ENCODE measurements around the gene PNLIPRP2.

The PNLIPRP2 gene

DNA sequence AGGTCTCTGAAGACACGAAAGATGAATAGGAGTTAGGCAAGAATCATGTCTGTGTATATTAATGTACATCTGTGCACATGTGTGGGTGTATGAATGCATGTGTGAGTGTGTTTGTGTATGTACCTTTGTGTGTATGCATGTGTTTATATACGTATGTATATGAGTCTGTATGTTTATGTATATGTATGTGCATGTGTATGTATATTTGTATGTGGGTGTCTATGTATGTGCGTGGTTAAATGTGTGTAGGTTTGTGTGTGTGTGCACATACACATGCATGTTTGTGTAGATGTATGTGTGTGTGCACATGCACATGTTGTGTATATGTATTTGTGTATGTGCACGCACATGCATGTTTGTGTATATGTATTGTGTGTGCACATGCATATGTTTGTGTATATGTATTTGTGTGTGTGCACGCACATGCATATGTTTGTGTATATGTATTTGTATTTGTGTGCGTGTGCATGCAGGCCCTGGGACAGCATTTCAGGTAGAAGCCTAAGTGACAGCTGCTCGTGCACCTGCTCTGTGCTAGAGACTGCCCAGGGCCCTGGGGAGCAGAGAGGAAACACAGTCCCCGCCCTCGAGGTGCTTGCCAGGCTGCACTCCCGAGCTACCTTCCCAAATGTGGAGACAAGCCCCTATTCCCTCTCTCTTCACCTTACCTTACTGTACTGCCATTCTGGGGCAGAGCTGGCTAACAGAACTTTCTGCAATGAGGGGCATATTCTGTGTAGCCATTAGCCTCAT is 17.9 kb upstream of the PNLIPRP2 start:
- H3K4me3 ChIP-seq (ENCODE audit: low read depth, low read length) = no peak overlapping the region
- TF ChIP-seq, protein P1, sequence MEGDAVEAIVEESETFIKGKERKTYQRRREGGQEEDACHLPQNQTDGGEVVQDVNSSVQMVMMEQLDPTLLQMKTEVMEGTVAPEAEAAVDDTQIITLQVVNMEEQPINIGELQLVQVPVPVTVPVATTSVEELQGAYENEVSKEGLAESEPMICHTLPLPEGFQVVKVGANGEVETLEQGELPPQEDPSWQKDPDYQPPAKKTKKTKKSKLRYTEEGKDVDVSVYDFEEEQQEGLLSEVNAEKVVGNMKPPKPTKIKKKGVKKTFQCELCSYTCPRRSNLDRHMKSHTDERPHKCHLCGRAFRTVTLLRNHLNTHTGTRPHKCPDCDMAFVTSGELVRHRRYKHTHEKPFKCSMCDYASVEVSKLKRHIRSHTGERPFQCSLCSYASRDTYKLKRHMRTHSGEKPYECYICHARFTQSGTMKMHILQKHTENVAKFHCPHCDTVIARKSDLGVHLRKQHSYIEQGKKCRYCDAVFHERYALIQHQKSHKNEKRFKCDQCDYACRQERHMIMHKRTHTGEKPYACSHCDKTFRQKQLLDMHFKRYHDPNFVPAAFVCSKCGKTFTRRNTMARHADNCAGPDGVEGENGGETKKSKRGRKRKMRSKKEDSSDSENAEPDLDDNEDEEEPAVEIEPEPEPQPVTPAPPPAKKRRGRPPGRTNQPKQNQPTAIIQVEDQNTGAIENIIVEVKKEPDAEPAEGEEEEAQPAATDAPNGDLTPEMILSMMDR (IDR thresholded peaks at IDR 0.05; ENCODE audit: control insufficient read depth, extremely low read depth, insufficient read depth) = no peak
- DNase-seq (ENCODE audit: low read depth) = no peak

DNA sequence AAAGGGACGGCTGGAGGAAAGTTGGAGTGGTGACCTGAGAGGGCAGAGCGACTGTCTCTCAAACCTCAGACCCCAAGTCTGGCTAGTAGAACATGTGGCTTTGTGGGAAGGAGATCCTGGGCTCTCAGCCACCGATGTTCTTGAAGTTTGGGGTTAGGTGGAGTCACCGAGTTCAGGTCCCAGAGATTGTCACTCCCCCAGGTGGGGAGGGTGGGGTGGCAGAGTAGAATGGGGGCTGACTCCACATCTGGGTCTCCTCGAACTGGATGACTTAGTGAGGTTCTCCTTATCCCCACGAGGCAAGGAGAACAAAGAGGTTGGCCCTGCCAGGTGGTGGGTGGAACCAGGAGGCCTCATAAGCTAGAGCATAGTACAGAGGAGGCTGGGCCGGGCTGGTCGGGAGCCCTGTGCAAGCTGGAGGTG is 14.7 kb upstream of the PNLIPRP2 start:
- H3K4me3 ChIP-seq (ENCODE audit: low read depth, low read length) = no peak overlapping the region
- no peak for DNase-seq (ENCODE audit: low read depth)
- TF ChIP-seq, protein P1 (IDR thresholded peaks at IDR 0.05; ENCODE audit: control insufficient read depth, extremely low read depth, insufficient read depth) = no peak

- no peak overlapping the region for H3K4me3 ChIP-seq (ENCODE audit: low read depth, low read length)
- TF ChIP-seq, protein P1 (IDR thresholded peaks at IDR 0.05; ENCODE audit: control insufficient read depth, extremely low read depth, insufficient read depth) = no peak
- no peak for DNase-seq (ENCODE audit: low read depth)
These were observed 13.4 kb upstream of the PNLIPRP2 start for GRCh38 chr10:116607336-116607735.

- TF ChIP-seq, protein P1 (IDR thresholded peaks at IDR 0.05; ENCODE audit: control insufficient read depth, extremely low read depth, insufficient read depth) = no peak
- no peak for DNase-seq (ENCODE audit: low read depth)
- no peak overlapping the region for H3K4me3 ChIP-seq (ENCODE audit: low read depth, low read length)
These were observed 11.8 kb upstream of the PNLIPRP2 start for GRCh38 chr10:116608686-116609594.

DNA sequence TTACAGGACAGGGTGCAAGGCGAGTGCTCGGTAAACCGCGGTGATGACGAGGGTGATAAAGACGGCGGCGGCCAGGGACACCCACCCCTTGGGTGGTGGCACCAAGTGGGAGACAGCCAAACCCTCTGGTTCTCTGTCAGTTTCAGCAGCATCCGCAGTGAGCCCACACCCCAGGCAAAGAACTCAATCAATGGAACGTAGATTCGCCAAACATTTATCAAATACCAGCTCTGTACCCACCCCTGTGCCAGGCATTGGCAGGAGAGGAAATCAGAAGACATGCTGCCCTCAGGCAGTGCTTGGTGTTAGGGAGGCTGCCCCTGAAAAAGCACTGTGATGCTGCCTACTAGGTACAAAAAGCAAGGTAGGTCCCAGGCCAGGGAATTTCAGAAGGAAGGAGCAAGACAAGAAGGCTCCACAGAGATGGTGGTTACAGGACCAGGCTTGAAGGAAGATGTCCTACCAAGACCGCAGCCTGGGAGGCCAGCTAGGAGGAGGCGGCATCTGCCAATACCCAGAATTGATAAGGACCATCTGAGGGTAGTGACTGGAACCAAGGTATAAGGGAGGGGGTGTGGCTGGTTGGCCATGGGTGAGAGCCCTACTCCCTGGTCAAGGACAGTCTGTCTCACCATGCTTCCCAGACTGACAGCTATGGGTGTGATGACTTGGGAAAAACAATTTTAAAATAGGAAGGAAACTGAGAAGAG is 10.2 kb upstream of the PNLIPRP2 start:
- H3K4me3 ChIP-seq (ENCODE audit: low read depth, low read length) = no peak overlapping the region
- no peak for DNase-seq (ENCODE audit: low read depth)
- TF ChIP-seq, protein P1 (IDR thresholded peaks at IDR 0.05; ENCODE audit: control insufficient read depth, extremely low read depth, insufficient read depth) = no peak

DNA sequence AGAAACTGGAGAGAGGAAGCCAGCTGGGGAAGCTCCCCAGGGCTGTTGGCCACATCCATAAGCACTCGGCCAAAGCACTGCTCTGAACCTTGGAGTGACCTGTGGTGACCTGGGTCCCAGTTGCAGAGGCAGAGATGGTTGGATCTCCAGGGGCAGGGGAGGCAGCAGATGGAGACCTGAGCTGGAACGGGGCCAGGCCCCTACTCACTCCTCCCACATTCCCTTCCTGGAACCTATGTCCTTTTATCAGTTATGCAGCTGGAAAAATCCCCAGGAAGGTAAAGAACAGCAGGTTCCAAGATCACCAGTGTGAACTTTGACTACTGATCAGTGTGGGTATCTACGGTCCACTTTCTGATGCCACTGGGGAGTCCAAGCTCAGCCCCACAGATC is 9.6 kb upstream of the PNLIPRP2 start:
- TF ChIP-seq, protein P1 (IDR thresholded peaks at IDR 0.05; ENCODE audit: control insufficient read depth, extremely low read depth, insufficient read depth) = no peak

More for the DNA sequence above, 9.6 kb upstream of the PNLIPRP2 start:
- no peak overlapping the region for H3K4me3 ChIP-seq (ENCODE audit: low read depth, low read length)
- no peak for DNase-seq (ENCODE audit: low read depth)

Data from LNCaP clone FGC (cell line).